Stimulated activated effector memory CD8-positive, alpha-beta T cell treated with anti-CD3 and anti-CD28 coated beads, Interleukin-12 subunit alpha, Interleukin-12 subunit beta, amount 100 ng/mL, for 72 hours (primary cell): Measurements from ENCODE around the gene BRICD5.
A peak's percentile ranks its signal among the peaks of the same experiment; 100 is the strongest.
"Not testable (repeated sequence)": the region's sequence is repeated elsewhere in the genome, so short reads cannot be mapped to it uniquely, and the experiment has no call there.

ENCODE experiments used
- ATAC-seq: fragments of 150-1000 bp; cut with Tn5 transposase; 2 replicates; pipeline ENCODE4 v1.10.0; 2021
- DNase-seq, 2 donors: peaks; one replicate each; pipeline ENCODE4 v3.0.0; 2021 to 2022; ENCODE audit warnings: low spot score in 2 of 2
- H3K27ac Mint-ChIP-seq: one replicate; pipeline ENCODE4 v1.8.0; 2022; ENCODE audit warnings: mild to moderate bottlenecking, mixed read lengths
- H3K36me3 Mint-ChIP-seq: one replicate; pipeline ENCODE4 v1.8.0; 2022; ENCODE audit warnings: mild to moderate bottlenecking, mixed read lengths
- H3K4me1 Mint-ChIP-seq: one replicate; pipeline ENCODE4 v1.8.0; 2022; ENCODE audit warnings: mixed read lengths
- H3K4me3 Mint-ChIP-seq: one replicate; pipeline ENCODE4 v1.8.0; 2022; ENCODE audit warnings: mild to moderate bottlenecking, mixed read lengths
- H3K9me3 Mint-ChIP-seq: one replicate; pipeline ENCODE4 v1.8.0; 2022; ENCODE audit warnings: mixed read lengths

The BRICD5 gene

DNA sequence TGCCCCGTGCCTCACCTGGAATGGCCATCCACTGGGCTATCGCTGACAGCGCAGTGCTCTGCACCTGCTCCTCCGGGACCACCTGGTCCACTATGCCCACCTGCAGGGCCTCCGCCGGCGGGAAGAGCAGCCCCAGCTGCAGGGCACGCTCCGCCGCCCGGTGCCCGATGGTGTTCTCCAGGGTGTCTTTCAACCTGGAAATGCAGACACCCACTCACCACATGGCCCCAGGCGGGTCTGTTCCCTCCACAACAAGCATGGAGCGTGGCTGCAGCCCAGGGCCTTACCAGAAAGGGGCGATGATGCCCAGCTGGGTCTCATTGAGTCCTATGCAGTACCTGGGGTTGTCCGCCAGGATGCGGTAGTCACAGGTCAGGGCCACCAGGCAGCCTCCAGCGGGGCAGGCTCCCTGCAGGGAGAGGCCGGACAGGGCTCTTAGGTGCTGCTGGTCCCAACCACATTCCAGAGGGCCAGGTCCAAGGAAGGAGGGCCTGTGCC, 32.4 kb upstream of the BRICD5 start:
- Mint-ChIP-seq H3K4me1 (no peaks in the 10 kb centered on the region), H3K9me3 (no peaks in the 10 kb centered on the region), H3K27ac (no peak overlapping the region), H3K4me3 (no peak overlapping the region), H3K36me3 (peaks cover 45% of the 10 kb centered on the region)
- ATAC-seq (no peak), DNase-seq (no peak)

DNA sequence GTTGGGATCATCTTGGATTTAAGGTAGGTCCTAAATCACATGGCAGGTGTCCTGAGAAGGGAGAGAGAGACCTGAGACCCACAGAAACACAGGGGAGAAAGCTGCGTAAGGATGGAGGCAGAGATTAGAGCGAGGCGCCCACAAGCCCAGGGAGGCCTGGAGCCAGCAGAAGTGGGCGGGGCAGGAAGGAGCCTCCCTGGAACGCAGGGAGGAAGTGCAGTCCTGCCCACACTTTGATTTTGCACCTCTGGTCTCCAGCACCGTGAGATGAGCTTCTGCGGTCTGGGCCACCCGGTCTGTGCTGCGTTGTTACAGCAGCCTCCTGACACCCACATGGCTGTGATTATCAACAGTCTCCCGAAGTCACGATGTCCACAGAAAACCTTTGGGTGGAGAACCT, 31.9 kb upstream of the BRICD5 start:
- H3K36me3 Mint-ChIP-seq = peaks cover 40% of the 10 kb centered on the region
- no peaks in the 10 kb centered on the region for H3K9me3 Mint-ChIP-seq
- DNase-seq (no peak), ATAC-seq (no peak)
- no peak overlapping the region for H3K4me3 Mint-ChIP-seq
- no peaks in the 10 kb centered on the region for H3K4me1 Mint-ChIP-seq
- H3K27ac Mint-ChIP-seq = peak overlapping the region; percentile 26

DNA sequence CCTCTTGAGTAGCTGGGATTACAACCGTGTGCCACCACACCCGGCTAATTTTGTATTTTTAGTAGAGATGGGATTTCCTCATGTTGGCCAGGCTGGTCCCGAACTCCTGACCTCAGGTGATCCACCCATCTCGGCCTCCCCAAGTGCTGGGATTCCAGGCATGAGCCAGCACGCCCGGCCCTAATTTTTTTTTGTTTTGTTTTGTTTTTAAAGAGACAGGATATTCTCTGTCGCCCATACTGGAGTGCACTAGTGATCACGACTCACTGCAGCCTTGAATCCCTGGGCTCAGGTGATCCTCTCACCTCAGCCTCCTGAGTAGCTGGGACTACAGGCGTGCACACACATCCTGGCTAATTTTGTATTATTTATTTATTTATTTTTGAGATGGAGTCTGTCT, 29.7 kb upstream of the BRICD5 start:
- DNase-seq = not testable (repeated sequence)

DNA sequence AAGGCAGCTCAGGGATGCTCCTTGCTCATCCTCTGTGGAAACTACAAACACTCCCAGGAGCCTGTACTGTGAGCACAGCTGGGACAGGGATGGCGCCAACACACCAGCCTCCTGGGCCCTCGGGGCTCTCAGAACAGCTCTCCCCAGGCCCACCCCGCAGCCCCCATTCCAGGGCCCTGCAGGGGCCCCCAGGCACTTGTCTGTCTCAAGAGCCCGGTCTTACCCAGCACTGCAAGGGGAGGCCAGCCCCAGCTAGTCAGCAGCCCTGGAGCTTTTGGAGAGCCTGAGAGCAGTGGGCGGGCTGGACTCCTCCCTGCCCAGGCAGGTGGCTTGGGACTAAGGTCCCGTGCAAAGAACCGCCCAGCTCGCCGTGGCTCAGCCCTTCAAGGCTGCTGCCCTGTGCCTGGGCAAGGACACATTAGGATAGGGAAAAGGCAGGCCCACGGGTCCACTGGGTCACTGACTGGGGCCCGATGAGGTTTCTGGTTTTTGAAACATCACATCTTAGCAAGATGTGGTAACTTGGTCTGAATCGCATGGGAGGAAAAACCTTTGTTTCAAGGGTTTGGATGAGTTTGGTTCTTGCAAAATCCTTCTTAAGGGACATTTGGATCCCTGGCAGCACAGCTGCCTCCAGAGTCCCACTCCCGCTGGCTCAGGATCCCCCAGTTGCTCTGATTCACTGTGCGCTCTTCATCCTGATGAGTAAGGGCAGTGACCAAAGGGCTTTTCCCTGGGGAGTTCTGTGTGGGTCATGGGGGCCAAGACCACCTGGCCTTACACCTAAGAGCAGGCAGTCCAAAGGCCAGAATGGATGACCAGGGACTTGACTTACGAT, 28.4 kb upstream of the BRICD5 start:
- Mint-ChIP-seq H3K36me3 (peaks cover 28% of the 10 kb centered on the region), H3K4me3 (no peak overlapping the region), H3K9me3 (no peaks in the 10 kb centered on the region), H3K27ac (no peak overlapping the region), H3K4me1 (no peaks in the 10 kb centered on the region)
- ATAC-seq (no peak), DNase-seq (no peak)

More for the DNA sequence above, 29.7 kb upstream of the BRICD5 start:
- ATAC-seq, H3K27ac Mint-ChIP-seq, H3K9me3 Mint-ChIP-seq, H3K4me1 Mint-ChIP-seq, H3K4me3 Mint-ChIP-seq: not testable (repeated sequence)
- peaks cover 25% of the 10 kb centered on the region for H3K36me3 Mint-ChIP-seq

DNA sequence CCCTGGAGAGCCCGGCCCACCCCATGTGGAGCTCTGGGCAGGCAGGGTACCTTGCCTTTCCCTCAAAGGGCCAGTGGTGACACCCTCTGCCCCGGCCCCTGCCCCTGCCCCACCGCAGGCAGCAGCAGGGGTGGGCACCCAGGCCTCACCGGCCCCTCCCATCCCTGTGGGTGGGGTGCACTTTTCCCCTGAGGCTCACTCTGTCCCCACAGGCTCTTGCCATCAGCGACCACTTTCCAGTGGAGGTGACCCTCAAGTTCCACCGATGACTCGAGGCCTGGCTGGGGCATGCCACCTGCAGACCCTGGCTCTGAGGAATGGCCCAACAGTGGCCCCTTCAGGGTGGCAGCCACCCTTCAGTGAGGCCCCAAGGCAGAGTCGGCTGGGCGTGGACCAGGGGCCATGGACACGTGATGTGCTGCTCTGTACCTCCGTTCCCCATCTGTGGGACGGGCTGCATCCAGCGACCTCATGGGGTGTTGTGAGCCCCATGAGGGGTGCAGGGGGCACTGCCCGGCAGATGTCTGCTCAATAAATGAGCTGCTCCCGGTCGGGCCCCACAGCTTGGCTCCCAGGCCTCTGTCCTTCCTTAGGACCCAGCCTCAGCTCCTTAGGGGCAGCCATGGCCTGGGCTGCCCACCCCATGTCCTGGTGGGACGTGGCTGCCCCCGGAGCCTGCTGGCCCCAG, 27.6 kb upstream of the BRICD5 start:
- no peak for ATAC-seq

DNA sequence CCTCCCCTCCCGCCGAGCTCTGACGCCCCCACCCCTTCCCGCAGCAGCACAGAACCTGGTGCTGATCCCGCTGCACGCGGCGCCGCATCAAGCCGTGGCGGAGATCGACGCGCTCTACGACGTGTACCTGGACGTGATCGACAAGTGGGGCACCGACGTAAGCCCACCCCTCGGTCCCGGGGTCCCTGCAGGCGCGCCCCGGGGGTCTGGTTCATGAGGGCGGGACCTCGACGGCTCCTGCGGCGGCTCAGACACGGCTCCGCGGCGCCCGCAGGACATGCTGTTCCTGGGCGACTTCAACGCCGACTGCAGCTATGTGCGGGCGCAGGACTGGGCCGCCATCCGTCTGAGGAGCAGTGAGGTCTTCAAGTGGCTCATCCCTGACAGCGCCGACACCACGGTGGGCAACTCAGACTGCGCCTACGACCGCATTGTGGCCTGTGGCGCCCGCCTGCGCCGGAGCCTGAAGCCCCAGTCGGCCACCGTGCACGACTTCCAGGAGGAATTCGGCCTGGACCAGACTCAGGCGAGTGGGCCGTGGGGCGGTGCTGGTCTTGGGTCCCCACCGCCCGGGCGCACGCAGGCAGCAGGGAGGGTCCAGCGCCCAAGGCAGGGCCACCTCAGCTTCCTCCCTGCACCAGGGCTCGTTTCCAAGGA, 27.0 kb upstream of the BRICD5 start:
- H3K36me3 Mint-ChIP-seq = peaks cover 34% of the 10 kb centered on the region
- DNase-seq (no peak), ATAC-seq (no peak)
- H3K27ac Mint-ChIP-seq = no peak overlapping the region
- H3K9me3 Mint-ChIP-seq = no peaks in the 10 kb centered on the region
- no peak overlapping the region for H3K4me3 Mint-ChIP-seq
- H3K4me1 Mint-ChIP-seq = no peaks in the 10 kb centered on the region

More for the DNA sequence above, 27.6 kb upstream of the BRICD5 start:
- H3K4me1 Mint-ChIP-seq = no peaks in the 10 kb centered on the region
- DNase-seq = no peak
- H3K9me3 Mint-ChIP-seq = no peaks in the 10 kb centered on the region
- no peak overlapping the region for H3K27ac Mint-ChIP-seq
- H3K36me3 Mint-ChIP-seq = peaks cover 34% of the 10 kb centered on the region
- H3K4me3 Mint-ChIP-seq = no peak overlapping the region

DNA sequence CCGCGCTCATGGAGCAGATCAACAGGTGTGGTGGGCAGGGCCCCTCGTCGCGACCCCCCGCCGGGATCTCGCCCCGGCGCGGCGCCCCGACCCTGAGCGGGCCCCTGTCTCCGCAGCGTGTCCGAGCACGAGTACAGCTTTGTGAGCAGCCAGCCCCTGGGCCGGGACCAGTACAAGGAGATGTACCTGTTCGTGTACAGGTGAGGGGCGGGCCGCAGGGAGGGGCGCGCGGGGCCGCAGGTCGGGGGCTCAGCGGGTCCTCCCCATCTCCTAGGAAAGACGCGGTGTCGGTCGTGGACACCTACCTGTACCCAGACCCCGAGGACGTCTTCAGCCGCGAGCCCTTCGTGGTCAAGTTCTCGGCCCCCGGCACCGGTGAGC, 26.4 kb upstream of the BRICD5 start:
- Mint-ChIP-seq H3K27ac (no peak overlapping the region), H3K9me3 (no peaks in the 10 kb centered on the region), H3K36me3 (peaks cover 28% of the 10 kb centered on the region), H3K4me1 (no peaks in the 10 kb centered on the region), H3K4me3 (no peak overlapping the region)
- no peak for DNase-seq
- no peak for ATAC-seq

DNA sequence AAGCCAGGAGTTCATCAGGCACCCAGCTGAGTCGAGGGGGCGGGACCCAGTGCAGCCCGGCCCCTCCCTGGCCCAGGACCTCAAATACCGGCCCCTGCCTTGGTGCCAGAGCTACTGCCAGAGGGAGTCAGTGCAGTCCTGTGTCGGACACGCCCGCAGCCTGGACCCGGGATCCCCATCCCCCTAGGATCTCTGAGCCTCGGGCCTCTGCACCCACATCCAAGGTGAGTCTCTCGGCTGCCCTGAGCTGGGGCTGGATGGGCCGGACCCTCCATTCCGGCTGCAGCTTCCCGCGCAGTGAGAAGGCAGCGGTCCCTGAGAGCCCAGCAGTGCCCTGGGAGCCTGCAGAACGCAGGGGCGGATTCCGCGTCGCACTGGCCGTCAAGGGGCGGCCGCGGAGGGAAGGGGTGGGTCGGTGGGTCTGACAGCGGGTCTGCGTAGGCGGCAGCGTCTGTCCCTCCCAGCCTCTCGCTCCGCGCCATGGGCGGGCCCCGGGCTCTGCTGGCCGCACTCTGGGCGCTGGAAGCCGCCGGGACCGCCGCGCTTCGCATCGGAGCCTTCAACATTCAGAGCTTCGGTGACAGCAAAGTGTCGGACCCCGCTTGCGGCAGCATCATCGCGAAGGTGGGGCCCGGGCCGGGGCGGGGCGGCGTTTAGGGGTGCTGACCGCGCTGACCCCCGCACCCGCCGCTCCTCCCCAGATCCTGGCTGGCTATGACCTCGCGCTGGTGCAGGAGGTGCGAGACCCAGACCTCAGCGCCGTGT, 25.9 kb upstream of the BRICD5 start, which contains the start of gene DNASE1L2:
Gene DNASE1L2 (plus strand): TSS at position 108 of the 765 bp plus-strand sequence. CDS start 373 bp downstream, at position 481.
- DNase-seq (no peak), ATAC-seq (no peak)
- no peak within 1 kb of the TSS for H3K27ac Mint-ChIP-seq
- H3K9me3 Mint-ChIP-seq = no peaks in the 10 kb centered on the region
- peaks cover 27% of the 10 kb centered on the region for H3K36me3 Mint-ChIP-seq
- no peak within 1 kb of the TSS for H3K4me3 Mint-ChIP-seq
- no peaks in the 10 kb centered on the region for H3K4me1 Mint-ChIP-seq

DNA sequence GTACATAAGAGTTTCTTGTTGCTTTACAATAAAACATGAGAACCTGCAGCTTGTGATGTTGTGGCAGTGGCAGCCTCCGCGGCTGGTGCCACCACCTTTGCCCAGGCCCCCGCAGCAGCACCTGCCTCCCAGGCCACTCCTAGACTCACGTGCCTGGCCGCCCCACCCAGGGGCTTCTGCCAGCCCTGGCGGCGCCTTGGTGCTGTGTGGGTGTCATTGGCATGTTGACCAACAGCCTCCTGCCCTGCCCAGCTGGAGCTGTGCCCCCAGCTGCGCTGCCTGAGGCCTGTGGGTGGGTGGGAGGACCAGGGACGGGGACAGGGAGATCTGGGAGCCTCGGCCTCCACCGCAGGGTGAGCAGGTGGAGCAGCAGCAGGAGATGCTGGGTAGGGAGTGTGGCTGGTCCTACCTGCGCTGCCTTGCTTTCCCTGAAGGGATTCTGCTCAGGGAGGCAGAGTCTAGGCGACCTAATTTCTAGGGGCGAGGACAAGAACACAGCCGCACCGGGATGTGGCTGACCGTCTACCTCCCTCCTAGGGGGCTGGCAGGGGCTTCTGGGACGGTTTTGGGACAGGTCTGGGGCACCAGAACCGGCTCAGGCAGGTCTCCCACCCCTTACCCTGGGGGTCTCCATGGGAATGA, 25.2 kb upstream of the BRICD5 start:
- Mint-ChIP-seq H3K9me3 (no peaks in the 10 kb centered on the region), H3K4me1 (no peaks in the 10 kb centered on the region), H3K4me3 (no peak overlapping the region), H3K36me3 (peaks cover 24% of the 10 kb centered on the region), H3K27ac (no peak overlapping the region)
- DNase-seq (no peak), ATAC-seq (peak; percentile 3)

DNA sequence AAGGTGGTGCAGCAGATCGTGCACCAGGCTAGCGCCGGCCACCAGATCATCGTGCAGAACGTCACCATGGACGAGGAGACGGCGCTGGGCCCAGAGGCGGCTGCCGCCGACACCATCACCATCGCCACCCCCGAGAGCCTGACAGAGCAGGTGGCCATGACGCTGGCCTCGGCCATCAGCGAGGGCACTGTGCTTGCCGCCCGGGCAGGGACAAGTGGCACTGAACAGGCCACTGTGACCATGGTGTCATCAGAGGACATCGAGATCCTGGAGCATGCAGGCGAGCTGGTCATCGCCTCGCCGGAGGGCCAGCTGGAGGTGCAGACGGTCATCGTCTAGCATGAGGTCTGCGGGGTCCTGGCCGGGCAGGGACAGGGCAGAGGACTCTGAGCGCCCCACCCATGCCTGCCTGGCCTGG, 24.6 kb upstream of the BRICD5 start:
- ATAC-seq (peak; percentile 2), DNase-seq (no peak)
- Mint-ChIP-seq H3K27ac (no peak overlapping the region), H3K4me1 (no peaks in the 10 kb centered on the region), H3K36me3 (peaks cover 24% of the 10 kb centered on the region), H3K4me3 (no peak overlapping the region), H3K9me3 (no peaks in the 10 kb centered on the region)

DNA sequence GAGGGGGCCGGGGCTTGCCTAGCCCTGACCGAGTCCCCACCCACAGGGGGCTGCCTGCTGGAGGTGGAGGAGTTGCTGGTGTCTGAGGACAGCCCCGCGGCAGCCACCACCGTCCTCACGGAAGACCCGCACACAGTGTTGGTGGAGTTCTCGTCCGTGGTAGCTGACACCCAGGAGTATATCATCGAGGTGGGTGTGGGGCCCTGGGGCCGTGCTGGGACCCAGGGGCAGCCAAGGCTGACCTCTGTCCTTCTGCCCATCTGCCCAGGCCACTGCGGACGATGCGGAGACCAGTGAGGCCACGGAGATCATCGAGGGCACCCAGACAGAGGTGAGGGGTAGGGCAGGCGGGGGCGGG, 24.1 kb upstream of the BRICD5 start:
- Mint-ChIP-seq H3K4me3 (no peak overlapping the region), H3K9me3 (no peaks in the 10 kb centered on the region), H3K4me1 (no peaks in the 10 kb centered on the region), H3K36me3 (peaks cover 20% of the 10 kb centered on the region), H3K27ac (no peak overlapping the region)
- ATAC-seq (no peak), DNase-seq (no peak)

DNA sequence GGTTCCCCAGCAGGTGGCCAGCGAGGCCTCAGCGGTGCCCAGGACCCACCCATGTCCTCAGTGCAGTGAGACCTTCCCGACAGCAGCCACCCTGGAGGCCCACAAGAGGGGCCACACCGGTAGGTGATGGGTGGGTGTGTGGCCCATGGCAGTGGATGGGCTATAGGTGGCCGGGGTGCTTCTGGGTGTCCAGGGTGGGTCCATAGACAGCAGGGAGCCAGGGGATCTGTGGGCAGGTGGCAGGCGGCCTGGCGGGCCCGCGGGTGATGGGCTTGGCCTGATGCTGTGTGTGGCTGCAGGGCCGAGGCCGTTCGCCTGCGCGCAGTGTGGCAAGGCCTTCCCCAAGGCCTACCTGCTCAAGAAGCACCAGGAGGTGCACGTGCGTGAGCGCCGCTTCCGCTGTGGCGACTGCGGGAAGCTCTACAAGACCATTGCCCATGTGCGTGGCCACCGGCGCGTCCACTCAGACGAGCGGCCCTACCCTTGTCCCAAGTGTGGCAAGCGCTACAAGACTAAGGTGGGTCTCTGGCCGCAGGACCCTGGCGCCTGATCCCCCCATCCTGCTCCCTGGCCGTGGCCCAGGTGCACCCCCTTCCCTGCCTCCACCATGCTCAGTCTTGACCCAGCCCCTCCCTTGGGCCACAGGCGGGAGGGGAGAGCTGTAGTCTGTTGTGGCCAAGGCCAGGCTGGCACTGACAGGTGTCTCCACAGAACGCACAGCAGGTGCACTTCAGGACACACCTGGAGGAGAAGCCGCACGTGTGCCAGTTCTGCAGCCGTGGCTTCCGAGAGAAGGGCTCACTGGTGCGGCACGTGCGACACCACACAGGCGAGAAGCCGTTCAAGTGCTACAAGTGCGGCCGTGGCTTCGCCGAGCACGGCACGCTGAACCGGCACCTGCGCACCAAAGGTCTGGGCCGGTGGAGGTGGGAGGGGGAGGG, 23.5 kb upstream of the BRICD5 start:
- no peak overlapping the region for H3K4me3 Mint-ChIP-seq
- H3K36me3 Mint-ChIP-seq = peaks cover 22% of the 10 kb centered on the region
- H3K27ac Mint-ChIP-seq = no peak overlapping the region
- DNase-seq (no peak), ATAC-seq (no peak)
- H3K9me3 Mint-ChIP-seq = no peaks in the 10 kb centered on the region
- no peaks in the 10 kb centered on the region for H3K4me1 Mint-ChIP-seq

DNA sequence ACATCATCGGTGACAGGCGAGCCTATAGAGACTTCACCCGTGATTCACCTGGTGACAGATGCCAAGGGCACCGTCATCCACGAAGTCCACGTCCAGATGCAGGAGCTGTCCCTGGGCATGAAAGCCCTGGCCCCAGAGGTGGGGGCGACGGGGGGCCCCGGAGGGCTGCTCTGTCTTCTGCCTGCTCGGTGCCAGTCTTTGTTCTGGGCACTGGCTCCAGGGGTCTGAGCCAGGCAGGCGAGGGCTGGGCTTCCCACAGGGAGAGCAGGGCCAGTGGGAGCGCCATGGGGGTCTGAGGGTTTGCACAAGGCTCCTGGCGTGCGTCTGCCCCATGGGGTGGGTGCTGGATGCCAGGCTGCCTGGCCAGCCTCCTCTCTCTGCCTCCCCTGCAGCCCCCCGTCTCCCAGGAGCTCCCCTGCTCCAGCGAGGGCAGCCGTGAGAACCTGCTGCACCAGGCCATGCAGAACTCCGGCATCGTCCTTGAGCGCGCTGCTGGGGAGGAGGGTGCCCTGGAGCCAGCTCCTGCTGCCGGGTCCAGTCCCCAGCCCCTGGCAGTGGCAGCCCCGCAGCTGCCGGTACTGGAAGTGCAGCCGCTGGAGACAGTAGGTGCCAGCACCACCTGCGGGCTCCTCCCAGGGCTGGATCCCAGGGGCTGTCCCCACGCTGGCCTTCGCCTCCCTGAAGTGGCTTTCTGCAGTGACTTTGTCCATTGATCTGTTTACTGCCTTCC, 22.5 kb upstream of the BRICD5 start:
- DNase-seq (no peak), ATAC-seq (no peak)
- Mint-ChIP-seq H3K36me3 (peaks cover 22% of the 10 kb centered on the region), H3K9me3 (no peaks in the 10 kb centered on the region), H3K27ac (no peak overlapping the region), H3K4me3 (no peak overlapping the region), H3K4me1 (no peaks in the 10 kb centered on the region)
